Panc1 (cell line): Measurements from ENCODE around the gene HTR3C. TPM values are rescaled to one million over a fixed set of nuclear protein-coding genes. Genes with fewer than 3 reads are reported as not detected.

ENCODE experiments used
- ATAC-seq: fragments of 200-7000 bp; cut with Tn5 transposase; 2 replicates; pipeline ENCODE4 v1.9.1; 2020; ENCODE audit warnings: mild to moderate bottlenecking, moderate library complexity
- BruUV-seq: library from RNA; stranded (reverse); fragments of 400-500 nt; replicated peaks from 2 replicates; lab custom pipeline; 2021; lab: Mats Ljungman, UMichigan
- CTCF ChIA-PET: fragments of 300-600 bp; sonication (Branson Sonifier 250); formaldehyde crosslinking; loops from one replicate; lab custom pipeline; 2022; ENCODE audit warnings: antibody characterized with exemption; lab: Charles Lee
- POLR2A ChIA-PET: fragments of 300-600 bp; sonication (Branson Sonifier 250); formaldehyde crosslinking; loops from one replicate; lab custom pipeline; 2022; ENCODE audit warnings: antibody characterized with exemption; lab: Charles Lee
- DNase-seq: peaks from one replicate; pipeline ENCODE4 v3.0.0-alpha.2; 2010; ENCODE audit warnings: low read depth, low spot score
- H3K27ac ChIP-seq: 2 replicates; pipeline ENCODE4 v1.5.1; 2011; ENCODE audit warnings: mild to moderate bottlenecking, low read length, inconsistent platforms
- H3K27me3 ChIP-seq: fragments of 200-500 bp; sonication (Bioruptor generic); 2 replicates; pipeline ENCODE4 v1.6.0; 2014; ENCODE audit warnings: low read length, inconsistent platforms; ENCODE audit not compliant: control insufficient read depth, insufficient read depth
- H3K36me3 ChIP-seq: fragments of 200-500 bp; sonication (Bioruptor generic); 2 replicates; pipeline ENCODE4 v1.5.1; 2014; ENCODE audit warnings: inconsistent platforms, mild to moderate bottlenecking, low read length, moderate library complexity; ENCODE audit not compliant: control insufficient read depth, insufficient read depth
- H3K4me1 ChIP-seq: 2 replicates; pipeline ENCODE4 v1.5.1; 2011; ENCODE audit warnings: inconsistent platforms, mild to moderate bottlenecking, low read length, moderate library complexity; ENCODE audit not compliant: control insufficient read depth, insufficient read depth
- H3K4me3 ChIP-seq, 2 experiments: 2 replicates each; pipeline ENCODE4 v1.5.1; 2011 to 2012; ENCODE audit warnings: low read depth in 2 of 2, low read length in 2 of 2, mild to moderate bottlenecking in 2 of 2, inconsistent platforms in 1 of 2, moderate library complexity in 1 of 2
- H3K9me3 ChIP-seq: fragments of 200-500 bp; sonication (Bioruptor generic); 2 replicates; pipeline ENCODE4 v1.5.1; 2014; ENCODE audit warnings: low read depth, mild to moderate bottlenecking, inconsistent platforms, low read length, moderate library complexity; ENCODE audit not compliant: control insufficient read depth, insufficient read depth
- CTCF ChIP-seq: fragments of 450-650 bp; IDR thresholded peaks from 2 replicates; pipeline ENCODE4 v1.5.1; 2017; ENCODE audit warnings: mild to moderate bottlenecking
- POLR2AphosphoS5 ChIP-seq: IDR thresholded peaks from 2 replicates; pipeline ENCODE4 v1.6.1; 2012; ENCODE audit warnings: mild to moderate bottlenecking, low read depth, low read length, moderate library complexity
- REST ChIP-seq, 2 experiments: IDR thresholded peaks; 2 replicates each; pipeline ENCODE4 v1.6.1; 2011 to 2012; ENCODE audit warnings: low read depth in 2 of 2, control low read depth in 1 of 2, low read length in 1 of 2, mild to moderate bottlenecking in 1 of 2, moderate library complexity in 1 of 2; ENCODE audit not compliant: insufficient read depth in 1 of 2
- SIN3A ChIP-seq: IDR thresholded peaks from 2 replicates; pipeline ENCODE4 v1.6.1; 2012; ENCODE audit warnings: low read depth, mild to moderate bottlenecking, low read length, moderate library complexity, borderline replicate concordance; ENCODE audit not compliant: insufficient read depth
- TCF7L2 ChIP-seq: IDR thresholded peaks from 2 replicates; pipeline ENCODE4 v1.6.1; 2011; ENCODE audit warnings: mild to moderate bottlenecking, low read depth, low read length, inconsistent platforms
- in situ Hi-C: cut with HindIII; loops from 2 replicates; pipeline ENCODE4 v1.10.0; 2016; ENCODE audit warnings: low sequenced_read_pairs, low pct_unique_long_range_greater_than_20kb
- intact Hi-C: fragments of 100-400 bp; cut with micrococcal nuclease; formaldehyde crosslinking; loops from one replicate; pipeline ENCODE4 v1.10.0; 2022; ENCODE audit not compliant: unreplicated experiment
- total RNA-seq: library from RNA; stranded (reverse); gene quantifications from one replicate; pipeline ENCODE4 v1.2.1, GENCODE V29; 2021; ENCODE audit not compliant: unreplicated experiment

Gene HTR3C
- total RNA-seq, 1 experiment from 2014 or later: not detected

GRCh38 chr3:184039414-184039813, 13.4 kb upstream of the HTR3C start:
- Histone ChIP-seq H3K9me3 (no peaks in the 10 kb centered on the region), H3K36me3 (no peaks in the 10 kb centered on the region), H3K27ac (no peak overlapping the region), H3K27me3 (peaks cover 4% of the 10 kb centered on the region; the same call in 1 of the 2 replicates), H3K4me1 (no peaks in the 10 kb centered on the region), H3K4me3 (no peak overlapping the region)
- ChIA-PET CTCF (interaction anchor here (0.6 to 1.1 kb wide), 2 partner anchors 10 to 95 kb away, joined by 3 to 5 read pairs; partner anchors contain the start of gene EIF2B5), POLR2A (no interaction called here)
- DNase-seq (no peak), ATAC-seq (no peak)
- BruUV-seq: no TSS peak
- TF ChIP-seq REST (IDR thresholded peaks at IDR 0.05; ENCODE audit: insufficient read depth in 1 of 2, low read depth in 2 of 2, low read length in 1 of 2): no peak
- no peak for TF ChIP-seq SIN3A
- in situ Hi-C loops (no loop called here), intact Hi-C loops (no loop called here)

GRCh38 chr3:184040010-184040409, 12.8 kb upstream of the HTR3C start:
- ChIA-PET CTCF (interaction anchor here (0.5 to 1.1 kb wide), 5 partner anchors 77 to 249 kb away, joined by 3 to 4 read pairs (median 4); partner anchors contain the start of genes AP2M1 and EIF2B5), POLR2A (no interaction called here)
- in situ Hi-C loops (no loop called here), intact Hi-C loops (loop anchor here (2.0 to 10.0 kb wide), 2 partner anchors 95 to 247 kb away; partner anchors contain the start of gene EIF2B5)
- H3K4me1 ChIP-seq: no peaks in the 10 kb centered on the region
- no peaks in the 10 kb centered on the region for H3K9me3 ChIP-seq
- BruUV-seq: no TSS peak
- H3K4me3 ChIP-seq: no peak overlapping the region
- DNase-seq (no peak), ATAC-seq (peak; percentile 97)
- H3K36me3 ChIP-seq: no peaks in the 10 kb centered on the region
- TF ChIP-seq SIN3A (no peak), TCF7L2 (no peak), POLR2AphosphoS5 (no peak), REST (IDR thresholded peaks at IDR 0.05; ENCODE audit: insufficient read depth in 1 of 2, low read depth in 2 of 2, low read length in 1 of 2) (no peak), CTCF (peak; percentile 90)
- no peak overlapping the region for H3K27ac ChIP-seq
- H3K27me3 ChIP-seq: 0 out of 2 replicates have a peak, but pooled peaks cover 1% of the 10 kb centered on the region
